ENCODE measurements around the gene UNC5CL.

- TF ChIP-seq CTCF (conservative IDR thresholded peaks at IDR 0.05; ENCODE audit: low read depth, low read length) (no peak), EZH2 (IDR thresholded peaks at IDR 0.05; ENCODE audit: borderline replicate concordance, low read depth, low read length, poor library complexity, severe bottlenecking) (no peak)
Measured at GRCh38 chr6:41056768-41057490, 17.9 kb upstream of the UNC5CL start.
